Left colon (tissue), 2 donors: ENCODE measurements around the gene FAM168B. TPM values are rescaled to one million over a fixed set of nuclear protein-coding genes. Genes with fewer than 3 reads are reported as not detected.

ENCODE experiments used
- ATAC-seq: fragments of 200-7000 bp; cut with Tn5 transposase; one replicate; pipeline ENCODE4 v1.9.1; 2020; ENCODE audit warnings: mild to moderate bottlenecking, moderate library complexity
- DNase-seq, 2 donors: peaks; one replicate each; pipeline ENCODE4 v3.0.0-alpha.2; 2020
- intact Hi-C, 2 donors: fragments of 100-400 bp; cut with DNase I in 1 of 2; cut with micrococcal nuclease in 1 of 2; formaldehyde crosslinking; loops; one replicate each; pipeline versions ENCODE4 v1.11.2 to v1.14.0; 2022; cut with DNase I, micrococcal nuclease
- total RNA-seq, 2 donors: library from RNA; stranded (reverse); fragmentation: NEBNext Ultra II Directional; extraction: Animal tissue kit (Norgen Biotek cat#: 25700); gene quantifications; one replicate each; pipeline ENCODE4 v1.2.1, GENCODE V29; 2021
- donor health status: DM: no; HTN: no; CAD: no.
- donor health status: DM: yes; HTN: yes; CAD: no.

Gene FAM168B
- total RNA-seq, 2 donors from 2014 or later, result 83.6 to 96.3 TPM

GRCh38 chr2:131008967-131009366, 84.3 kb downstream of the FAM168B start:
- no peak for DNase-seq
- no peak for ATAC-seq
- intact Hi-C loops, result no loop called here

- DNase-seq, result no peak
- ATAC-seq, result no peak
- intact Hi-C loops, result no loop called here
Observed at GRCh38 chr2:131006561-131006960, 86.7 kb downstream of the FAM168B start.

GRCh38 chr2:131005216-131005935, 87.9 kb downstream of the FAM168B start:
- DNase-seq (no peak), ATAC-seq (no peak)
- intact Hi-C loops, result no loop called here

GRCh38 chr2:131004446-131005209, 88.6 kb downstream of the FAM168B start:
- ATAC-seq (no peak), DNase-seq (no peak)
- intact Hi-C loops, result no loop called here

- intact Hi-C loops, result no loop called here
- DNase-seq (no peak), ATAC-seq (no peak)
Observed at GRCh38 chr2:130998561-130998960, 94.7 kb downstream of the FAM168B start.

Other genes starting within 250 kb of the FAM168B start
- 100 to 1,000 TPM in 1 of 2 donors, 10 to 100 TPM in 1; 73.8 to 150 TPM for gene PLEKHB2, start 11.9 kb upstream of the FAM168B start, total RNA-seq
- under 1 TPM; 0.12 to 0.22 TPM for gene POTEE, start 116.1 kb upstream of the FAM168B start, total RNA-seq